GM12878 (cell line): ENCODE results near the gene CHID1.

Source experiments
- CEBPB ChIP-seq, 2 experiments: fragments of 150-350 bp in 1 of 2; IDR thresholded peaks; 2 replicates each; pipeline ENCODE4 v1.6.1; 2012 to 2014; ENCODE audit warnings: low read depth in 2 of 2, low read length in 2 of 2, borderline replicate concordance in 1 of 2, inconsistent platforms in 1 of 2
- CTCF ChIP-seq, 3 experiments: IDR thresholded peaks in 2 of 3; conservative IDR thresholded peaks in 1 of 3; 2 replicates each; pipeline ENCODE4 v1.5.1; 2011; ENCODE audit warnings: low read depth in 3 of 3, low read length in 3 of 3, mild to moderate bottlenecking in 3 of 3, control low read depth in 2 of 3, moderate library complexity in 2 of 3, inconsistent platforms in 1 of 3, mixed read lengths in 1 of 3; ENCODE audit not compliant: control insufficient read depth in 2 of 3, insufficient read depth in 1 of 3; ENCODE audit errors: extremely low read depth in 1 of 3
- EZH2 ChIP-seq: IDR thresholded peaks from 2 replicates; pipeline ENCODE4 v1.6.1; 2012; ENCODE audit warnings: low read depth, mild to moderate bottlenecking, control low read depth, inconsistent platforms, low read length, borderline replicate concordance; ENCODE audit not compliant: control insufficient read depth
- TAF1 ChIP-seq: IDR thresholded peaks from 2 replicates; pipeline ENCODE4 v1.6.1; 2011; ENCODE audit warnings: mild to moderate bottlenecking, low read depth, low read length, borderline replicate concordance
- ZZZ3 ChIP-seq: IDR thresholded peaks from 2 replicates; pipeline ENCODE4 v1.6.1; 2011; ENCODE audit warnings: low read depth; ENCODE audit not compliant: control insufficient read depth, insufficient read length

- TF ChIP-seq CTCF (IDR thresholded peaks at IDR 0.05 in 2 of 3, conservative IDR thresholded peaks at IDR 0.05 in 1 of 3; ENCODE audit: control insufficient read depth in 2 of 3, extremely low read depth in 1 of 3, insufficient read depth in 1 of 3, low read depth in 3 of 3, low read length in 3 of 3) (no peak), ZZZ3 (no peak), EZH2 (no peak), TAF1 (no peak), CEBPB (IDR thresholded peaks at IDR 0.05; ENCODE audit: borderline replicate concordance in 1 of 2, low read depth in 2 of 2, low read length in 2 of 2) (no peak)
These were observed 6.8 kb upstream of the CHID1 start for GRCh38 chr11:917426-917825.
